GM21786 (cell line): ENCODE results near the gene MEGF6.

Experiments
- ATAC-seq: cut with Tn5 transposase; IDR thresholded peaks from one replicate; pipeline ENCODE4 v1.9.1; 2021; ENCODE audit not compliant: unreplicated experiment

Gene MEGF6

DNA sequence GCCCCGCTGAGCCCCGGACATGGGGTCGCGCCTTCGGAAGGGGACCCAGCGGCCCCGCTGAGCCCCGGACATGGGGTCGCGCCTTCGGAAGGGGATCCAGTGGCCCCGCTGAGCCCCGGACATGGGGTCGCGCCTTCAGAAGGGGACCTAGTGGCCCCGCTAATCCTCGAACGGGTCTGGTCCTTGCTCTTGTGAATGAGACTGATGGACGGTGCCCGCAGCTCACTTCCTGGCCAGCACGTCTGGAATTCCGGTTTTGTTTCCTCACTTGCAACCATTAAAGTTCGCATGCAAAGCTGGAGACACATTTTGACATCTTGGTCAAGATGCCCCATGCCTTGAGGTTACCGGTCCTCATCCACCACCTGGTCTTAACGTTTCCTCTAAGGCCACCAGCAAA is 33.0 kb upstream of the MEGF6 start:
- no peak for ATAC-seq

- no peak for ATAC-seq
Observed at GRCh38 chr1:3642919-3643675, 31.8 kb upstream of the MEGF6 start.

GRCh38 chr1:3641816-3642215 is 30.5 kb upstream of the MEGF6 start:
- no peak for ATAC-seq

DNA sequence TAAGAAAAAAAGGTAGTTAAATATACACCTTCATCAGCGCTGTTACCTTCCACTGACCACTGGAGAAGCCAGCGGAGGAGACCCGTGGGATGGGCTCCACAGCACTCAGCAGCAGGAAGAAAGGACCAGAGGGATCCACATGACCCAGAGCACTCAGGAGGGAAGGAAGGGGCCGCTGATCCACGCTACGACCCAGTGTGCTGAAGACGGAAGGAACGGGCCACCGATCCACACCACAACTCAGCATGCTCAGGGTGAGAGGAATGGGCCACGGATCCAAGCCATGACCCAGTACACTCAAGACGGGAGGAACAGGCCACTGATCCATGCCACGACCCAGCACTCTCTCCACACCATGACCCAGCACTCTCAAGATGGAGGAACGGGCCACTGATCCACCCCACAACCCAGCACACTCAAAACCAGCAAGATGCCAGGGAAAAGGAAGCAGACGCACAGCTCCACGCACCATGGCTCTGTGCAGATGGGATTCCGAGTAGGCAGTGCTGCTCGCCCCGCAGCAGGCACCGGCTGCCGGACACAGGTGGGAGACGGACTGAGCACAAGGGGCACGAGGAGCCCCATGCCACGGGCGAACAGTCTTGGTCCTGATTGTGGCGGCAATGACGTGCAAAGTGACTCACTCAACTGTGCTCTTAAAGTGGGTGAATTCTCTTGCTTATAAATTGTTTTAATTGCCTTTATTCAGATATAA is 29.9 kb upstream of the MEGF6 start:
- ATAC-seq, result no peak

DNA sequence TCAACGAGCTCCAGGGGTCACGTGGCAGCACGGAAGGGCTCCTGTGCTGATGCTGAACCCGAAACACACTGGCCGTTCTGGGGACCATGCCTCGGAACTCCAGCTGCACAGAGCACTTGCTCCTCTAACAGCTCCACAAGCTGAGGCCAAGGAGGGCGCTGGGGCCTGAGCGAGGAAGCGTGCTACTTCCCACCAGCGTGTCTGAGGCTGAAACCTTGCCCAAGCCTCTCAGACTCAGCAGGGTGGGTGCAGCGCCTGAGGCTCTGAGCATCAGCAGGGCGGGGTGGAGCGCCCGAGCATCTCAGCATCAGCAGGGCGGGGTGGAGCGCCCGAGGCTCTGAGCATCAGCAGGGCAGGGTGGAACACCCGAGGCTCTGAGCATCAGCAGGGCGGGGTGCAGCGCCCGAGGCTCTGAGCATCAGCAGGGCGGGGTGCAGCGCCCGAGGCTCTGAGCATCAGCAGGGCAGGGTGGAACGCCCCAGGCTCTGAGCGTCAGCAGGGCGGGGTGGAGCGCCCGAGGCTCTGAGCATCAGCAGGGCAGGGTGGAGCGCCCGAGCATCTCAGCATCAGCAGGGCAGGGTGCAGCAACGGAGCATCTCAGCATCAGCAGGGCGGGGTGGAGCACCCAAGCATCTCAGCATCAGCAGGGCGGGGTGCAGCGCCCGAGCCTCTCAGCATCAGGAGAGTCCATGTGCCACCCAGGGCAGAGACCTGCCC is 29.0 kb upstream of the MEGF6 start:
- no peak for ATAC-seq

GRCh38 chr1:3639397-3639911 is 28.1 kb upstream of the MEGF6 start:
- no peak for ATAC-seq

GRCh38 chr1:3638676-3639075 is 27.4 kb upstream of the MEGF6 start:
- ATAC-seq, result no peak

DNA sequence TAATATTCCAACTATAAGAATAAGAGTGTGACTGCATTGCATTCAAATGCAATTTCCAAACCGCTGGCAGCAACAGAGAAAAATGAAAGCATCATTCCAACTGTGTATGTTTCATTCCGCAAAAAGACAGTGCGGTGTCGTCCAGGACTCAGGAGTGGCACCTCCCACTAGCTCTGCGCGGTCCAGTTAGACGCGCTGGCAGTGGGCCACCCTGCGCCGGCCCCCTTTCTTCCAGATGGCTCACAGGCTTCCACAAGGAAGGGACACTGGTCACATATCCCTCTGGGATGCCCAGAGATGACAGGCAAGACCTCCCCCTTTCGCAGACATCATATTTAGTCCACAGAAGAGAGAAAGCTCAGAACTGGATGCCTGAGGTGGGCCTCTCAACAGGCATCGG is 26.7 kb upstream of the MEGF6 start:
- ATAC-seq, result no peak

DNA sequence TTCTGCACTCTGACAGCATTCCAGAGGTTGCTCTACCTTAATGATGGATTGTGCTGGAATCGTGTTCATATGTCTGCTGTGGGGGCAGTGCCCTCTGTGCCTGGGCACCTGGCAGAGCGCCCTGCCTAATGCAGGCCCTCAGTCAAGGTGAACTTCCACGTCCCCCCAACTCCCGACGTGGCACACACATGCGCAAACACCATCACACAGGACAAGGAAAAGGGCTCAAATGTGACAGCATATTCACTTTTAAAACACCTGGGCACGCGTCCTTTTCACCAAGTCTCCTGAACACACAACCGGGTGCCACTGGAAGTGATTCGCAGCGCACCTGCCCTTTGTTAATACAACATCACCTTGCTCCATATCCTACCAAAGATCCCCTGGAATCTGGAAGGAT is 25.2 kb upstream of the MEGF6 start:
- no peak for ATAC-seq

GRCh38 chr1:3636080-3636479 is 24.8 kb upstream of the MEGF6 start:
- ATAC-seq, result no peak

DNA sequence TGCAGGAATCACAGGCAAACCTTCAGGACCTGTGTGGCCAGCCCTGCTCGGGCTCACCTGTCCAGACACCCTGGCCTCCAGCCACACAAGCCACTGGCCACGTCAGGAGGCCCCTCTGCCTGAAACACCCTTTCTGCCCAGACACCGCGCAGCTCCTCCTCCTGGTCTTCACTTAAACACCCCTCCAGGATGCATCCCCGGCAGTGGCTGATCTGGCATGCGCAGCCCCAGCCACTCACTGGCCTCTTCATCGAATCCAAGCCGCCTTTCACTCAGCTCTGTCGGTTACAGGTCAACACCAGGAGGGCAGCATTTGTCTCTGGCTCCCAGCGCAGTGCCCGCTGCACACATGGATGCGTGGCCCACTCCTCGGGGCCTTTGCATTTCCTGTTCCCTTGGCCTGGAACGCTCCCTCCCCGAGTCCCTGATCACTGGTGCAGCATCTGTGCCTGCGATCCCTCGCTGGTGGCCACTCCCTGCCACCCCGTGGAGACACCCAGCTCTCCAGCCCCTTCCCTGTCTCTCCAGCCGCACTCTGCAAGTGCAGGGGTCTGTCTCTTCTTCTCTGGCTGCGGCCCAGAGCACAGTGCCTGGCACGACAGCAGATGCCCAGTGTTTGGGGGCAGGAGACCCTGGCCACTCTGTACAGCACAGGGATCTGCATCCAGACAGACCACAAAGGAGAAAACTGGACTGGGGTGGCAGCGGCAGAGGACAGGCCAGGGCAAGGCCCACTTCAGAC is 22.9 kb upstream of the MEGF6 start:
- ATAC-seq, result no peak

GRCh38 chr1:3633344-3634058 is 22.2 kb upstream of the MEGF6 start:
- ATAC-seq, result no peak

DNA sequence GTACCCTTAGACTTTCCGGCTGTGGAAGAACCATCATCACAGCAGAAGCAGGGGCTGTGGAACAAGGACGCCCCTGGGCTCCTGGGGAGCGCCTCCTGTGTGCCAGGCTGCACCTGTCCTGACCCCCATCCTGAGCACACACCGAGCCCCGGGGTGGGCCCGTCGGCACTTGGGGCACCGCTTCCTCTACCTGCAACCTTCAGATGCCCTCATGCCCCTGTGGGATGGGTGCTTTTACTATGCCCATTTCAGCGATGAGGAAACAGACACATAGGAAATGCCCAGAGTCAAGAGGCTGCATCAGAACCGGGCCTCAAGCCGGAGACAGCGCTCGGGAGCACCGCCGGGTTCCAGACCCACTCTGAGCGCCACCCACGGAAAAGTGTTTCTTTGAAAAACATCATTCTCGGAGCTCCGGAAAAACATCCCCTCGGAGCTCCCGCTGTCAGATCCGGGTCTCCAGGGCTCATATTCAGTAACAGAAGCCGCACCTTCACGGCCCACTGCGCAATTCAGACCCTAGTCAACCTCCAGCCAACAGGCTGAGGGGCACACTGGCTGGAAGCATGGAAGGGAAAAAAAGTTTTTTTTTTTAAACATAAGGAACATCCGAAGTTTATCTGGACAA is 21.5 kb upstream of the MEGF6 start:
- no peak for ATAC-seq

GRCh38 chr1:3632298-3632697 is 21.0 kb upstream of the MEGF6 start:
- ATAC-seq, result no peak

DNA sequence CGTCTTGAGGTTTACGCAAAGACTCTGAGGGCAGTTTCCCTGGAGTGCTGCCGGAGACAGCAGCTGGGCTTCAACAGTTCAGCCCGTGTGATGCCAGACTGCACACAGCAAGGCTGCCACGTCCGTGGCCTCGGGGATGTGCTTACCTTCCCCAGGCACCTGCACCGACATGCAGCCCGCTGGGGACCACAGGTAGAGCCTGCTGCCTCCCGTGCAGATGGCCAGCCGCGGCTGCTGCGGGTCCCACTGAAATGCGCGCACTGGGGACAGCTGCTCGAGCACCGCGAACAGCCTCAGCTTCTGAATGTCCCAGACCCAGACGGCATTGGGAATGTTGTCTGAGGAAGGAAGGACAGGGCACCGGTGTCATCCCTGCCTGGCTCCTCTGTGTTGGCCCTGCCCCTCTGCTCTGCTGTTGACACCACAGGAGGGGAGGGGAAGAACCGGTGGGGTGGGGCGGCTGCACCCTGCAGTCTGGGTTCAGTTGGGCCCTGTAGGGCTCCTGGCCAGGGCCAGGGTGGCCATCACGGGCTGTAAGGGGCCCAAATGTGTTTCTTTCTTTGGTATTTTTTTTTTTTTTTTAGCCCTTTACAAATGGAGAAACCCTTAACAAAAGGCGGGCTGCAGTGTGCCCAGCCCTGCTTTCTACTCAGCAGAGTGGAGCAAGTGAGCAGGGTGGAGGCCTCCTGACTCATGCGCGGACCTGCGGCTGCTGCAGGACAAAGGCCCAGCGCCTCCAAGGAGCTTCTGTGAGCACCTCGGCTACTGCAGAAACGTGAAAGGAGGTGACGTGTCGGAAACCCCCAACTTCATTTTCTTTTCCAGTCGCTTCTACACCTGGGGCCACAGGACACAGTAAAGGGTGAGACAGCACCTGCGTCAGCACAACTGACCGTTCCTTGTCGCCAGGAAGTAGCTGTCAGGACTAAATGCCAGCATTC is 20.3 kb upstream of the MEGF6 start:
- no peak for ATAC-seq

DNA sequence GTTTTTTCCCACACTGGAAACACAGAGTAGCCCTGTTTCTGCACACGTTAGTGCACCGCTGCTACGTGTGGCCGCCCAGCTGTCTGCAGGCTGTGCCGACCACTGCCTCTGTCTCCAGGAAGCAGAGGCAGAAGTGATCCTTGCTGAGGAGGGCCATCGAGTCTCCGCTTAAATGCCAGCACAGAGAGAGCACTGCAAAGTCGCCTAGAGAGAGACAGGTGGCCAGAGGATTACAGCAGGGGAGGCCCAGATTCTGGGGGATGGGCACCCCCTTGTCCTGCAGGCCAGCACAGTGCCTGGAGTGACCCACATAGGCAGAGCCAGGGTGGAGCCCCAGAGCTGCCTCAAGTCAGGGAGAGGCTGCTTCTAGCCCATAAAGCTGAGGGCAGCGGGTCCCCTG is 19.6 kb upstream of the MEGF6 start:
- no peak for ATAC-seq

- ATAC-seq, result no peak
Observed at GRCh38 chr1:3630161-3630611, 18.9 kb upstream of the MEGF6 start.

DNA sequence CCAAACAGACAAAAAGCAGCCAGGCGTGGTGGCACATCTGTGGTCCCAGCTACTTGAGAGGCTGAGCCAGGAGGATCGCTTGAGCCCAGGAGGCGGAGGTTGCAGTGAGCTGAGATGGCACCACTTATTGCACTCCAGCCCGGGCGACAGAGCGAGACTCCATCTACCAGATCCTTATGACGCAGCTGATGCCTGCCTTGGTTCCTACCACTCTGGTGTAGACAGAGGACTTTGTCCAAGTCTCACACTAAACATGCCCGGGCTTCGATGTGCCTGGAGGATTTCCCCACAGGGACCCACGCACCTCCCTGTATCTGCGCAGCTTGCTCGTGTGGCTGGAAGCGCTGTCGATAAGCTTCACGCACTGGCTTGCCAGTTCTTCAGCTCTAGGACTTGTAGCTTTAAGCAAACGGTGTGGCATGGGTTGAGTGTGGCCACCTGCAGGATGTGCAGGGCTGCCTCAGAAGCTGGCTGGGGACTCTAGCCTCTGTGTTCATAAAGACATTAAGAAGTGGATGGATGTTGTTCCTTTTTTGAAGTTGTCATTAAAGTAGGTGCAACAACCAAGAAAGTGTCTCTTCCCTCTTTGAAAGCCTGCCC is 18.4 kb upstream of the MEGF6 start:
- ATAC-seq, result no peak
